HG03575 (cell line): ENCODE data around the gene PRDM7.

Experiments
- ATAC-seq: cut with Tn5 transposase; IDR thresholded peaks from one replicate; pipeline ENCODE4 v1.9.1; 2021; ENCODE audit not compliant: unreplicated experiment, insufficient number of reproducible peaks, low FRiP score; ENCODE audit errors: extremely low read depth

PRDM7 gene

DNA sequence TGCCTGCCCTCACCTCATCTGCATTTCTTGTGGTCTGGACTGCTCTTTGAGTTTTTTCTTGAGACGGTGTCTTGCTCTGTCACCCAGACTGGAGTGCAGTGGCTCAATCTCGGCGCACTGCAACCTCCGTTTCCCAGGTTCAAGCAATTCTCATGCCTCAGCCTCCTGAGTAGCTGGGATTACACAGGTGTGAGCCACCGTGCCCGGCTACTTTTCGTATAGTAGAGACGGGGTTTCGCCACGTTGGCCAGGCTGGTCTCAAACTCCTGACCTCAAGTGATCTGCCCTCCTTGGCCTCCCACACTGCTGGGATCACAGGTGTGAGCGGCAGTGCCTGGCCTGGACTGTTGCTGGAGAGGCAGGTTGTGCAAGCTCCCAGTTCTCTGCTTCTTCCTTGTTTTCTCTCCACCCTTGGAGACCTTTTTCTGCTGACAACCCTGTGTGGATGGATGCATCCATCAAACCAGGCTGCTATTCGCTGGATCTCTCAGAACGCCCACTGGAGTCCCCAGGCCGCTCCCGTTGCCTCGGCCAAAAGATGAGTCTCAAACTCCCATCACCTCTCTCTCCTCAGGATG, 35.1 kb downstream of the PRDM7 start:
- no peak for ATAC-seq

DNA sequence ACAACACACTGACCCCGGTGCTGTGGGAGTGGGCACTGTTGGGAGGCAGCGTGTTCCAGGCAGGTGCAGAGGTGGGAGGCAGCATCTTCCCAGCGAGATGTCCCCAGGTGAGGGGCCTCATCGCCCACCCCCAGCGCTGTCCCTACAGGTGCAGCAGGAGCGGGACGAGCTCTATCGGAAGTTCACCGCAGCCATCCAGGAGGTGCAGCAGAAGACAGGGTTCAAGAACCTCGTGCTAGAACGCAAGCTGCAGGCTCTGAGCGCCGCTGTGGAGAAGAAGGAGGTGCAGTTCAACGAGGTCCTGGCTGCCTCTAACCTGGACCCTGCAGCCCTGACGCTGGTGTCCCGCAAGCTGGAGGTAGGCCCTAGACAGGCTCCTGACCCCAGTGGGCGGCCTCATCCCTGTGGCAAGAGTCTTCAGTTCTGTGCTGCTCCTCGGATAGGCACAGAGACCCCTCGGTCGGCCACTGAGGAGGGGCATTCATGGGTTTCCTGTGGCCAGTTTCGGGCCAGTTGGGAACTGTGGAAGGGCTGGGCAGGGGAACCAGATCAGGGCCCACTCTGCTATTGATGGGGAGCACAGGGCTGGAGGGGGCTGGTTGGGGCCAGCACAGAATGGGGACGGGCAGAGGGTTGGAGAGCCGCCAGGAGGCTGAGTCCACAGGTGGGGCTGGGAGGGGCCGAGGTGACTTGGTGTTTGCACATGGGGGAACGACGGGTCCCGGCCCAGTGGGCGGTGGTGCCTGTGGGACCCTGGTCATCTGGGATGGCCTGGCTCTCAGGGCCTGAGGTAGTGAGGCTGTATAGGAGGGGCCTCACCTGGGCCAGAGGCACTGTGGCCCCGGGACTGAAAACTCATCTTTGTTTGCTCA, 36.7 kb downstream of the PRDM7 start:
- no peak for ATAC-seq

DNA sequence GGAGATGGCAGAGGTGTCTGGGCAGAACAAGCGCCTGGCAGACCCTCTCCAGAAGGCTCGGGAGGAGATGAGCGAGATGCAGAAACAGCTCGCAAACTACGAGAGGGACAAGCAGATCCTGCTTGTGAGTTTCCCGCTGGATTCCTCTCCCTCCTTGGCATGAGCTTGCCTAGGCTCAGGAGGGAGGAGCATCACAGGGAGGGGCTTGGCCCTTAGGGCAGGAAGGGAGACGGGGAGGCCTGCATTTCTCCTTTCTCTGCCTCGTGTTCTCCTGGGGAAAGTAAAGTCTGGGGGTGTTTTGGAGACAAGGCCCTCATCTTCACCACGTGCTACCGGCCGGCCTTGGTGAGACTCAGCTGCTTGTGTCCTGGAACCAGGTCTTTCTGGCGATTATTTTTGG, 39.9 kb downstream of the PRDM7 start:
- no peak for ATAC-seq

DNA sequence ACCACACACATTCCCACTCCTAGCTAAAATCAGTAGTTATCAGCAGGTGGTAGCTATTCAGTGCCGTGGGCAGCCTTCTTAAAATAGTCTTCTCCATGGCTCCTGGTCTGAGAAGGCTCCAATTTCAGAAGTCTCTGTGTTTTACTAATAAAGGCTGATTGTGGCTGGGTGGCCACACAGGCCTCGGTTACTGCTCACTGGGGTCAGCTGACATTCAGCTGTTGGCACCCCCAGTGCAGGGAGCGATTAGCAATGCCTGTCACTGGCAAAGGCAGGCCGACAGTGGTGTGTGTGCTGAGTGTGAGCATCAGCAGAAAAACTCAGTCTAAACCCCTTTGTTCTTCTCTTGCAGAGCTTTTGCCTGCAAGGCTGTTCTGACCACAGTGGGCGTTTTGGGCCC, 41.2 kb downstream of the PRDM7 start:
- ATAC-seq: no peak

DNA sequence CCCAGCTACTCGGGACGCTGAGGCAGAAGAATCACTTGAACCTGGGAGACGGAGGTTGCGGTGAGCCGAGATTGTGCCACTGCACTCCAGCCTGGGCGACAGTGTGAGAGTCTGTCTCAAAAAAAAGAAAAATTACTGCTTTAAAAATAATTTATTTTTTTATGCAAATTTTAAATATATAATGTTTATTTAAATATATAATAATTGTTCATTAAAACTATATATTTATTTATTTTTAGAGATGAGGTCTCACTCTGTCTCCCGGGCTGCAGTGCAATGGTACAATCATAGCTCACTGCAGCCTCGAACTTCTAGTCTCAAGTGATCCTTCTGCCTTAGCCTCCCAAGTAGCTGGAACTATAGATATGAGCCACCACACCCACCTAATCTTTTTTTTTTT, 42.6 kb downstream of the PRDM7 start:
- no peak for ATAC-seq

DNA sequence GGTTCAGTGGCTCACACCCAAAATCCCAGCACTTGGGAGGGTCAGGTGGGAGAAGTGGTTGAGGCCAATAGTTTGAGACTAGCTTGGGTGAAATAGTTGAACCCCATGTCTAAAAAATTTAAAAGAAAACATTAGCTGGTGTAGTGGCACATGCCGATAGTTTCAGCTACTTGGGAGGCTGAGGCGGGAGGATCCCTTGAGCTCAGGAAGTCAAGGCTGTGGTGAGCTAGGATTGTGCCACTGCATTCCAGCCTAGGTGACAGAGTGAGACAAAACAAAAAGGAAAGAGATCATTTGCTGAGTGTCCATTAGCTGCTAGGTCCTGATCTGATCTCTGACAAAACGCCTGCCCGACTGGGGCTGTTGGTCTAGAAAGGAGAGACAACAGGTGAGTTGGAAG, 43.7 kb downstream of the PRDM7 start:
- no peak for ATAC-seq

DNA sequence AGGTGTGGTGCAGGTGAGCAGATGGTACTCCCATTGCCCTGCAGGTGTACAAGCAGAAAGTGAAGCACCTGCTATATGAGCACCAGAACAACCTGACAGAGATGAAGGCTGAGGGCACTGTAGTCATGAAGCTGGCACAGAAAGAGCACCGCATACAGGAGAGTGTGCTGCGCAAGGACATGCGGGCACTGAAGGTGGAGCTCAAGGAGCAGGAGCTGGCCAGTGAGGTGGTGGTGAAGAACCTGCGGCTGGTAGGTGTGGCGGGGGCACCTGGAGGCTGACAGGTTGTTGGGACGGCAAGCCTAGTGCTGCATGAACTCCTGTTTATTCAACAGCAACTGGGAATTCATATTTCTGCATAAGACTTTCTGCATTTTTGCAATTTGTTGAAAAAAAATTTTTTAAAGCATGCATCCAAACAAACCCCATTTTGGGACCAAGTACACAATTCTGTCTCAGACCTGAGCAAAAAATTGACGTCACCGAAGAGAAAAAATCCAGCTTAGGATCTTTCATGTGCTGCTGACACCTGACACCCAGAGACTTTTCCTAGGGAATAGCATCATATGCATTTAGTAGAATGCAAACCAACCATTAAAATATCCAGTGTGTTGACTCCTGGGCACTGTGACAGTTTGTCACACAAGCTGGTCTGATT, 44.3 kb downstream of the PRDM7 start:
- no peak for ATAC-seq

DNA sequence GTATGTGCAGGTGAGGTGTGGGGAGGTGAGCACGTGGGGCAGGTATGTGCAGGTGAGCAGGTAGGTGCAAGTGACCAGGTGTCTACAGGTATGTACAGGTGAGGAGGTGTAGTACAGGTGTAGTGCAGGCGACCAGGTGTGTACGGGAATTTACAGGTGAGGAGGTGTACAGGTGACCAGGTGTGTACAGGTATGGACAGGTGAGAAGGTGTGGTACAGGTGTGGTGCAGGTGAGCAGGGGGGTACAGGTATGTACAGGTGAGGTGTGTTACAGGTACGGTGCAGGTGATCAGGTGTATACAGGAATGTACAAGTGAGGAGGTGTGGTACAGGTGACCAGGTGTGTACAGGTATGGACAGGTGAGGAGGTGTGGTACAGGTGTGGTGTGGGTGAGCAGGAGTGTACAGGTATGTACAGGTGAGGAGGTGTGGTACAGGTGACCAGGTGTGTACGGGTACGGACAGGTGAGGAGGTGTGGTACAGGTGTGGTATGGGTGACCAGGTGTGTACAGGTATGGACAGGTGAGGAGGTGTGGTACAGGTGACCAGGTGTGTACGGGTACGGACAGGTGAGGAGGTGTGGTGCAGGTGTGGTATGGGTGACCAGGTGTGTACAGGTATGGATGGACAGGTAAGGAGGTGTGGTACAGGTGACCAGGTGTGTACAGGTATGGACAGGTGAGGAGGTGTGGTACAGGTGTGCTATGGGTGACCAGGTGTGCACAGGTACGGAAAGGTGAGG, 45.0 kb downstream of the PRDM7 start:
- ATAC-seq: no peak

DNA sequence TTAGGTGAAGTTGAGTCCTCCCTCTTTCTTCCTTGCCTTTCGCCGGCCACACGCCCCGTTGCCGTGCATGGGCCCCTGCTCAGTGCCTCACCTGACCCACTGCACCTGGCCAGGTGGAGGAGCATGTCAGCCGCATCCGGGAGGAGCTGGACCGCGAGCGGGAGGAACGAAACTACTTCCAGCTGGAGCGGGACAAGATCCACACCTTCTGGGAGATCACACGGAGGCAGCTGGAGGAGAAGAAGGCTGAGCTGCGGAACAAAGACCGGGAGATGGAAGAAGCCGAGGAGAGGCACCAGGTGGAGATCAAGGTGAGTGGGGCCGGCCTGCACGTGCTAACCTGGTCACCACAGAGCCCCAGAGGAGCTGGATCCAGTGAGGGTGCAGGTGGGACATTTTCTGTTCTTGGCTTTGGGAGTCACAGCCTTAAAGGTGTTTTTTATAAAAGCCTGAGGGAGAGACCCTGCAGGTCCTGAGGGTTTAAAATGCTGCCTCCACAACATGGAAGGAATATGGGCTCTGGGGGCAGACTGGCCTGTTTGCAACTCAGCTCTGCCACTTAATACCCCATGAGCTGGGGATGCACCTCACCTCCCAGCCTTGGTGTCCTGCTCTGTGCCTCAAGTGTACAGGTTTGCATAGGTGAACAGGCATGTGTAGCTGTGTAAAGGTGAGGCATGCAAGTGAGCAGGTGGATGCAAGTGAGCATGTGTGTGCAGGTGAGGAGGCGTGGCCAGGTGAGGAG, 45.8 kb downstream of the PRDM7 start:
- no peak for ATAC-seq

DNA sequence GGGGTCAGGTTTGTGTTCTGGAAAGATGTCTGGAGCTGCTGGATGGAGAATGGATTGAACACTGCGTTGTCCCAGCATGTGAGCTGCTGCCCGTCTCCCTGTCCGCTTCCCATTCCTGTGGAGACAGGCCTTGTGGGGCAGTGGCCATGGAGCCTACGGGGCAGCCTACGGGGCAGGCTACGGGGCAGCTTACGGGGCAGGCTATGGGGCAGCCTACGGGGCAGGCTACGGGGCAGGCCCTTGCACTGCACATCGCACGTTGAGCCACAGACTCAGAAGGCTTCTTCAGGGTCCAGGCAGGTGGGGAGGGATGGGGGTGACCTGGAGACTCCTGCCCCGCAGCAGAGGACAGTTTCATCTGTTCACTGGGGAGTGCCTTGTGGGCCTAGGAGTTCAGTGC, 48.1 kb downstream of the PRDM7 start:
- ATAC-seq: no peak

DNA sequence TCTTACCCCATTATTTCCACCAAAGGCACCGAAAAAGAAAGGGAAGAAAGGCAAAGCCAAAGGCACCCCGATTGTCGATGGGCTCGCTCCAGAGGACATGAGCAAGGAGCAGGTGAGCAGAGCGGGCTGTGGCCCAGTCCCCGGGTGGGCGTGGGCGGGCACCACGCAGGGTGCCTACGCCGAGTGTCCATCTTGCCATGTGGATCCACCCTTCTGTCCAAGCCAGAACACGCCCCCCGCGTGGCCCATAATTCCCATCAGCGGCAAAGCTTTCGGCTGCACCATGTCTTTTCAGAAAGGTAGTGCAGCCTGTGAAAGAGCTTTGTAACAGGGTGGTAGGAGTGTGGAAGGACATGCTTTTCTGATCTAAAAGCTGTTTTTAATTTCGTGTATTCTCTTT, 49.5 kb downstream of the PRDM7 start:
- ATAC-seq: no peak

DNA sequence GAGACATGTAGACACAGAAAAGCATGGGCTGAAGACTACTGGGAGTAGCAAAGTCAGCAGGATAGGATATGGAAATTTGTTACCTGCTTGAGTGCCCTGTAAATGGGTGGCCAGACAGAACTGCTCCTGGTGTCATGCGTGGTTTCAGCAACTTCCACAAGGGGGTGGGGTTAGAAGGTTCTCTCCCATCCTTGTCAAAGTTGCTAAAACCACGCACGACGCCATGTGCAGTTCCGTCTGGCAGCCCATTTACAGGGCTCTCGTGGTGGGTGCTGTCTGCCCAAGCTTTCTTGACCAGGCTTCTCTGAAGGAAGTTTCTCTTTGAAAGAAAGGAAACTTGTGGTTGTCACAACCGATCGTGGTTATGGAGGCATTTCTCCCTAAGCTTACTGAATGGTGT, 51.0 kb downstream of the PRDM7 start:
- ATAC-seq: no peak

DNA sequence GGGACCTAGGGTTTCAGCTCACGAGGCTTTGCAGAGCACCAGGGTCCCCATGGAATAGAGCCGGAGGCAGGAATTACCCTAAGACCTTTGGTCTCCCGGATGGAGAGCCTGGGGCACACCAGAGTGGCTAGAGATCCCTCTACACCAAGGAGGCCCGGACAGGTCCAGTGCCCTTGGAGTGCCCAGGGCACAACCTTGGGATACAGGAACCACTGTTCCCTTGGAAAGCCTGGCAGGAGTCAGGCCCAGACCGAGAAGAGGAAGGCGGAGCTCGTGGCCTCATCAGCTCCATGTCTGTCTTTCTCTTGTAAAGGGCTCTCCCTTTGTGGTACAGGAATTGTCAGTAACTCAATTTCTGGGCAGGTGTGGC, 54.1 kb downstream of the PRDM7 start:
- ATAC-seq: no peak

DNA sequence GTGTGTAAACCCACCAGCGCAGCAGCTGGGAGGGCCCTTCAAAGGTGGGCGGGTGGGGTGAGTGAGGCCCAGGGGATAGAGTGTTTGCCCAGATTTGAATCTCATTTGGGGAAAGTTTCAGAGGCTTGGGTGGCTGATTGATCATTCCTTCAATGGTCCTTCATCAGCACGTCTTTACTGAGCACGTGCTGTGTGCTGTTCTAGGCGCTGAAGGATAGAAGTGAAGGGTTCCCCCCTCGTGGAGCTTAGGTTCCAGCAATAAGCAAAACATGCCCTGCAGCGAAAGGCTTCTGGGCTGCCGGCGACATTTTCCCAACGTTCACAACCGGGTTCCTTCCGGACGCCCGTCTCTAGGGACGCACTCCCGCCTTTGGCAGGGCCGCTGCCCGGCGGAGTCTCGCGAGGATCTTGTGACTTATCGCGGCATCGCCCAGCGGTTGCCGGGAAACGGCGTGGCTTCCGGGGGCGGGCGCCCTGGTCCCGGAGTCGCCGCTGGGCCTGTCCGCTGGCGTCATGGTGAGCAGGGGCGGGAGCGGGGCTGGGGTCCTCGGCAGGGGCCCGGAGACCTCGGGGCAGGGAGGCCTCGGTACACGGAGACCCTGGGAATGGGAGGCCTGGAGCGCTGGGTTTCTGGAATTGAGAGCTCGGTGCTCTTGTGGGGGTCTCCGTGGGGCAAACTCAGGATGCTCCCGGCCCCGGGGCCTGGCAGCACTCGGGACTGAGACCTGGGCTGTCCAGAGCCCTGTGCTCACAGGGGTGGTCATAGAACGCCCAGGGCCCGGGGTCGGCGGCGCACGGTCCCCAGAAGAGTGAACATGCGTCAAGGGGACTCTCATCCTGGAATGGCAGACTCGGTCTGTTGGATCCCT, 54.7 kb downstream of the PRDM7 start:
- ATAC-seq: no peak

DNA sequence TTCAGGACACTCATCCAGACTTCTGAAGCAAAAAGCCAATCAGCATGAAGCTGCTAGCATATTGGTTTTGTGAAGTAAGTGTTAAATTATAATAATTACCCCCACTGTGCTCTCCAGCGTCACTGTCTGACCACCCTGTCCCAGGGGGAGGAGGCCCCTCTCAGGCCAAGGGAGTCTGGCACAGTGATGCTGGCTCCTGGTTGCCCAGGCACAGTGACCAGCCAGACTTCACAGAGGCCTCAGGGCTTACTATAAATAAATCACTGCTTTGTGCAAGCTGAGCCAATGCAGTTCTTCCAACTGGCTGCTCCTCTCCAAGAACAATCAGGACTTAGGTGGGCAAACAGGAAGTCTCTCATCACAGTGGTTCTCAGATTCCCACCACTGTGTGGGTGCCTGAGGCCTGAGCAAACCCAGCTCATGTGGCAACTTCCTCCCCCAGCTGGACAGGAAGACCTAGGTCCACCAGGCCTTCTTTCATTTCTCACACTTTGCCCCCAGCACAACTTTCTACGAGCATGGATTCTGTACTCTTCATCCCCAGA, 56.2 kb downstream of the PRDM7 start:
- ATAC-seq: no peak

DNA sequence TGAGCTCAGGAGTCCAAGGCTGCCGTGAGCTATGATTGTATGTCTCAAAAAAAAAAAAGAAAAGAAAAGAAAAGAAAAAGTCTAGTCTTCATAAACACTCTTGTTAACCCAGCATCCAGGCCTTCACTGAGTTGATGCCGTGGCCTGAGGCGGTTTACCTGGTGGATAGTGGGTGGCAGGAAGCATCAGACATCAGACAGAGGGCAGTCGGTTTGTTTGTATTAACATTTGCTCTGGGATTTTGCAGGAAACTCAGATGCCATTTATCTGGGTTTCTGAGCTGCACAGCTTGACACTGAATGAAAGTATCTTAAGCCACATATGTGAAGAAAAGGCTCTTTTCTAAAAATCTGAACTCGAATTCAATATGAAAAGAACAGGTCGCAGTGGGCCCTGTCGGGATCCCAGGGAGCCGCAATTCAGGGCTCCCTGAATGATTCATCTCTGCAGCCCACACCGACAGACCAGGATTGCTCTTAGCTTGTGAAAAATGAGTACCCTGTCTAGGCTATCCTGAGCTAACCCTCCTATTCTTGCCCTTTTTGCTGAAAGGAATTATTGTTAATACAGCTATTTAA, 56.8 kb downstream of the PRDM7 start:
- no peak for ATAC-seq

DNA sequence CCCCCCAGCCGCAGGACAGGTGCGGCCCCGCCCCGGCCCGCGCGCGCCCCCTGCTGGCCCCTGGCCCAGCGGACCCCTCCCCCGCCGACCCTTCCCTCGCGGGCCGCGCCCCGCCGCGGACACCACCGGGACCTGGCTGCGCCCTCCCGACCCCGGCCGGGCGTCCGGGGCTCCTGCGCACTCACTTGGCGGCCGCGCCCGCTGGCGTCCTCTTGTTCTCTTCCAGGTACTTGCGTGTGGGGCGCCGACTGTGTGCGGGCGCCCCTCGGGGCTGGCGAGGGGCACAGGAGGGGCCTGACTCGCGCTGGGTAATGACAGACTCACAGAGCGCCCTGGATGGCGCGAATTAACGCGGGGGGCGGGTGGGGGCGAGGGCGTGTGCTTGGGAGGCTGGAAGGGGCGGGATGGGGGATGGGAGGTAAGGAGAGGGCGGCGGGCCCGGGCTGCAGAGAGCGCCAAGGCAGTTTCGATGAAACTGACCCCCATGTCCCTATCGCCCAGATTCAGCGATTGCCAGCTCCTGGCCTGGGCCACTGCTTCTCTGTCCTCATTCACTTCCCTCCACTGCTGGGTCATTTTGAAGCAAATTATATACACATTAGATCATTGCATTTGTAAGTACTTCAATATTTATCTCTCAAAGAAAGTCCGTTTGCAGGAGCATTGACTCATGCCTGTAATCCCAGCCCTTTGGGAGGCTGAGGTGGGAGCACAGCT, 57.4 kb downstream of the PRDM7 start:
- ATAC-seq: no peak
